ENCODE data around the gene BLTP3B.

DNA sequence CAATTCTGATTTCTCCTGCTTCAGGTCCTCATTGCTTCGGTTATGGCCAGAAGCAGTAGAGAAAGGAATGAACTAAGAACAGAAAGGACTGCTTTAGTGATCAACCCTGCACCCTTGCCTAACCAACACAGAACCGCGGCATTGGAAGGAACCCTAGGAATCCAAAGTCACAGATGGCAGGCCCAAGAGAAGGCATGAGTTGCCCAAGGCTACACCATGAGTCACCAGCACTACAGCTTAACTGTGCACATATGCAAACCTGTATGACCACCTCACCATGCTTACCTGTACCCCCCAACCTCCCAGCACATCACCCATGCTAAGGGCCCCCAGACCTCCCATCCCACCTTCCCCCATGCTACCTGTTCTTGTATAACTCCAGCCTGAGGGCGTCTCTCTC, 25.9 kb upstream of the BLTP3B start:
- no peak for TF ChIP-seq L3MBTL2 (conservative IDR thresholded peaks at IDR 0.05)
- TF ChIP-seq LEF1 (IDR thresholded peaks at IDR 0.05; ENCODE audit: borderline replicate concordance): no peak
- TF ChIP-seq ELF4 (IDR thresholded peaks at IDR 0.05): no peak
- TF ChIP-seq, protein P1, sequence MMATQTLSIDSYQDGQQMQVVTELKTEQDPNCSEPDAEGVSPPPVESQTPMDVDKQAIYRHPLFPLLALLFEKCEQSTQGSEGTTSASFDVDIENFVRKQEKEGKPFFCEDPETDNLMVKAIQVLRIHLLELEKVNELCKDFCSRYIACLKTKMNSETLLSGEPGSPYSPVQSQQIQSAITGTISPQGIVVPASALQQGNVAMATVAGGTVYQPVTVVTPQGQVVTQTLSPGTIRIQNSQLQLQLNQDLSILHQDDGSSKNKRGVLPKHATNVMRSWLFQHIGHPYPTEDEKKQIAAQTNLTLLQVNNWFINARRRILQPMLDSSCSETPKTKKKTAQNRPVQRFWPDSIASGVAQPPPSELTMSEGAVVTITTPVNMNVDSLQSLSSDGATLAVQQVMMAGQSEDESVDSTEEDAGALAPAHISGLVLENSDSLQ (IDR thresholded peaks at IDR 0.05): no peak
- TF ChIP-seq ZNF384 (IDR thresholded peaks at IDR 0.05): no peak
- TF ChIP-seq TARDBP (IDR thresholded peaks at IDR 0.05): no peak
- no peak for TF ChIP-seq CTBP1 (IDR thresholded peaks at IDR 0.05; ENCODE audit: borderline replicate concordance)

Measured in HEK293T (cell line).